HG02885 (cell line): ENCODE measurements around the gene CEBPG.

Experiments used
- ATAC-seq: cut with Tn5 transposase; IDR thresholded peaks from one replicate; pipeline ENCODE4 v1.9.1; 2021; ENCODE audit warnings: mild to moderate bottlenecking; ENCODE audit not compliant: unreplicated experiment, poor library complexity

CEBPG gene

GRCh38 chr19:33377586-33378475 lies 4.3 kb downstream of the CEBPG start:
- no peak for ATAC-seq

GRCh38 chr19:33379151-33379829 lies 5.8 kb downstream of the CEBPG start:
- ATAC-seq = no peak

- ATAC-seq = no peak
Measured at GRCh38 chr19:33381101-33381500, 7.6 kb downstream of the CEBPG start.

GRCh38 chr19:33382006-33382405 lies 8.5 kb downstream of the CEBPG start:
- ATAC-seq = no peak

- ATAC-seq = no peak
Measured at GRCh38 chr19:33382982-33383381, 9.5 kb downstream of the CEBPG start.

GRCh38 chr19:33383720-33384292 lies 10.3 kb downstream of the CEBPG start:
- ATAC-seq = no peak

- no peak for ATAC-seq
Measured at GRCh38 chr19:33384983-33385382, 11.5 kb downstream of the CEBPG start.

- no peak for ATAC-seq
Measured at GRCh38 chr19:33385956-33386355, 12.4 kb downstream of the CEBPG start.

- no peak for ATAC-seq
Measured at GRCh38 chr19:33386361-33386858, 12.9 kb downstream of the CEBPG start.

- no peak for ATAC-seq
Measured at GRCh38 chr19:33387351-33388230, 14.1 kb downstream of the CEBPG start.

- no peak for ATAC-seq
Measured at GRCh38 chr19:33388231-33388724, 14.8 kb downstream of the CEBPG start.

- no peak for ATAC-seq
Measured at GRCh38 chr19:33388725-33389420, 15.4 kb downstream of the CEBPG start.

GRCh38 chr19:33389421-33390100 lies 16.1 kb downstream of the CEBPG start:
- ATAC-seq = no peak

GRCh38 chr19:33390101-33390907 lies 16.8 kb downstream of the CEBPG start:
- ATAC-seq = no peak

- ATAC-seq = no peak
Measured at GRCh38 chr19:33390908-33391630, 17.6 kb downstream of the CEBPG start.

GRCh38 chr19:33391631-33392249 lies 18.2 kb downstream of the CEBPG start:
- ATAC-seq = no peak
